Prostate gland (tissue), 2 donors: ENCODE measurements around the gene RAB13.

Experiments used
- CTCF ChIP-seq, 4 experiments: fragments of 200-600 bp in 2 of 4; fragments of 450-650 bp in 2 of 4; sonication (generic) in 2 of 4; IDR thresholded peaks; 1 replicate in 3 of 4; 2 replicates in 1 of 4; pipeline ENCODE4 v1.5.1; 2016 to 2019; ENCODE audit warnings: antibody characterized with exemption in 4 of 4, mild to moderate bottlenecking in 2 of 4, moderate library complexity in 2 of 4
- POLR2A ChIP-seq: fragments of 450-650 bp; IDR thresholded peaks from one replicate; pipeline ENCODE4 v1.6.1; 2016; ENCODE audit warnings: antibody characterized with exemption, mild to moderate bottlenecking

DNA sequence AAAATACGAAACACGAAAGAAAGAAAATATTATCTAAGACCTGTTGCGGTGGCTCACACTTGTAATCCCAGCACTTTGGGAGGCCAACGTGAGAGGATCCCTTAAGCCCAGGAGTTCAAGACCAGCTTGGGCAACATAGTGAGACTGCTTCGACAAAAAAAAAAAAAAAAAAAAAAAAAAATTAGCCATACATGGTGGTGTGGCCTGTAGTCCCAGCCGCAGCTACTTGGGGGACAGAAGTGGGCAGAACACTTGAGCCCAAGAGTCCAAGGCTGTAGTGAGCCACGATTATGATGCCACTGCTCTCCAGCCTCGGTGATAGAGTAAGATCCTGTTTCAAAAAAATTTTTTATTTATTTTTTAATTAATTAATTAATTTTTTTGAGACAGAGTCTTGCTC is 1.5 kb upstream of the RAB13 start:
- TF ChIP-seq CTCF (IDR thresholded peaks at IDR 0.05) (no peak), POLR2A (no peak)
